Measurements from ENCODE around the gene EML4.
A peak's percentile ranks its signal among the peaks of the same experiment; 100 is the strongest.

Gene EML4

DNA sequence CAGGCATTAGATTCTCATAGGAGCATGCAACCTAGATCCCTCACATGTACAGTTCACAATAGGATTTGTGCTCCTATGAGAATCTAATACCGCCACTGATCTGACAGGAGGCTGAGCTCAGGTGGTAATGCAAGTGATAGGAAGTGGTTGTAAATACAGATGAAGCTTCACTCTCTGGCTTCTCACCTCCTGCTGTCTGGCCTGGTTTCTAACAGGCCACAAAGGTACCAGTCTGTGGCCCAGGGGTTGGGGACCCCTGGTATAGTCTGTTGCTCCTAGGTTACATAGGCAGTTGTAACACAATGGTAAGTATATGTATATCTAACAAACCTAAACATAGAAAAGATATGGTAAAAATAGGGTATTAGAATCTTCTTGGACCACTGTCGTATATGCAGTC is 81.8 kb downstream of the EML4 start:
- no peak overlapping the region for H3K4me3 ChIP-seq (ENCODE audit: low read depth in 1 of 2, low read length in 1 of 2)
- peaks cover 6 to 18% of the 10 kb centered on the region in 2 experiments for H3K4me1 ChIP-seq (ENCODE audit: control insufficient read depth in 1 of 2, insufficient read depth in 1 of 2, low read depth in 1 of 2, low read length in 1 of 2)
- H3K27me3 ChIP-seq, result no peaks in the 10 kb centered on the region
- no peak overlapping the region for H3K27ac ChIP-seq
- TF ChIP-seq, protein P1, sequence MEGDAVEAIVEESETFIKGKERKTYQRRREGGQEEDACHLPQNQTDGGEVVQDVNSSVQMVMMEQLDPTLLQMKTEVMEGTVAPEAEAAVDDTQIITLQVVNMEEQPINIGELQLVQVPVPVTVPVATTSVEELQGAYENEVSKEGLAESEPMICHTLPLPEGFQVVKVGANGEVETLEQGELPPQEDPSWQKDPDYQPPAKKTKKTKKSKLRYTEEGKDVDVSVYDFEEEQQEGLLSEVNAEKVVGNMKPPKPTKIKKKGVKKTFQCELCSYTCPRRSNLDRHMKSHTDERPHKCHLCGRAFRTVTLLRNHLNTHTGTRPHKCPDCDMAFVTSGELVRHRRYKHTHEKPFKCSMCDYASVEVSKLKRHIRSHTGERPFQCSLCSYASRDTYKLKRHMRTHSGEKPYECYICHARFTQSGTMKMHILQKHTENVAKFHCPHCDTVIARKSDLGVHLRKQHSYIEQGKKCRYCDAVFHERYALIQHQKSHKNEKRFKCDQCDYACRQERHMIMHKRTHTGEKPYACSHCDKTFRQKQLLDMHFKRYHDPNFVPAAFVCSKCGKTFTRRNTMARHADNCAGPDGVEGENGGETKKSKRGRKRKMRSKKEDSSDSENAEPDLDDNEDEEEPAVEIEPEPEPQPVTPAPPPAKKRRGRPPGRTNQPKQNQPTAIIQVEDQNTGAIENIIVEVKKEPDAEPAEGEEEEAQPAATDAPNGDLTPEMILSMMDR (IDR thresholded peaks at IDR 0.05), result no peak
- no peaks in the 10 kb centered on the region for H3K9me3 ChIP-seq
- peaks cover 25% of the 10 kb centered on the region for H3K36me3 ChIP-seq

DNA sequence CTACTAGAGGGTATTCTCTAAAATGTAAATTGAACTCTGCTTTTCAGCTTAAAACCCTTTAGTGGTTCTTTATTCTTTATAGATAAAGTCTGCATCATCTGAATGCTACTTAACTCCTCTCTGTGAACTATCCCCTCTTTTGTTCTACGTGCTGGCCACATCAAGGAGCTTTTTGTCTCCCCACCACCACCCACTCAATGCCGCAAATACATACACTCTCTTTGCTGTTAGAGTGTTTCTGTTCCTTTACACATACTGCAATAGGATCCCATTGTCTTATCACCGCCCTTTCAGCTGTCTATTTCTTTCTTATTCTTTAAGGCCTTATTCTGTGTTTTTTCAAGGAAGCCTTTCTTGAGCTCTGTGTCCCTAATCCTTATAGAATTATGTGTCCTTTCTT is 83.3 kb downstream of the EML4 start:
- H3K9me3 ChIP-seq, result no peaks in the 10 kb centered on the region
- peaks cover 6 to 18% of the 10 kb centered on the region in 2 experiments for H3K4me1 ChIP-seq (ENCODE audit: control insufficient read depth in 1 of 2, insufficient read depth in 1 of 2, low read depth in 1 of 2, low read length in 1 of 2)
- H3K36me3 ChIP-seq, result peaks cover 21% of the 10 kb centered on the region
- TF ChIP-seq, protein P1 (IDR thresholded peaks at IDR 0.05), result no peak
- no peak overlapping the region for H3K4me3 ChIP-seq (ENCODE audit: low read depth in 1 of 2, low read length in 1 of 2)
- no peaks in the 10 kb centered on the region for H3K27me3 ChIP-seq
- H3K27ac ChIP-seq, result no peak overlapping the region

DNA sequence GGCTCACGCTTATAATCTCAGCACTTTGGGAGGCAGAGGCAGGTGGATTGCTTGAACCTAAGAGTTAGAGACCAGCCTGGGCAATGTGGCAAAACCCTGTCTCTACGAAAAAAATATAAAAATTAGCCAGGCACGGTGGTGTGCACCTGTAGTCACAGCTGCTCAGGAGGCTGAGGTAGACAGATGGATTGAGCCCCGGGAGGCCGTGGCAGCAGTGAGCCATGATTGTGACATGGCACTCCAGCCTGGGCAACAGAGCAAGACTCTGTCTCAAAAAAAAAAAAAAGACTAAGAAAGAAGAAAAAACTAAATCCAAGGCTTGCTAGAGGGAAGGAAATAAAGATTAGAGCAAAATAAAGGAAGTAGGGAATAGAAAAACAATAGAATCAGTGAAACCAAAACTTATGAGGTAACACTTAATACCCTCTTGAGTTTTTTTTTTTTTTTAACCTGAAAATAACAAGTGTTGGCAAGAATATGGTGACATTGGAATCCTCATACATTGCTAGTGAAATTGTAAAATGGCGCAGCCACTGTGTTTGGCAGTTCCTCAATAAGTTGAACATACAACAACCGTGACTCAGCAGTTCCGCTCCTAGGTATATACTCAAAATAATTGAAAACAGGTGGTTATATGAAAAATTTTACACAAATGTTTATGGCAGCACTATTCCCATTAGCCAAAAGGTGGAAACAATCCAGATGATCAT is 85.2 kb downstream of the EML4 start:
- Histone ChIP-seq H3K27ac (peak overlapping the region; percentile 50), H3K9me3 (no peaks in the 10 kb centered on the region), H3K36me3 (peaks cover 29% of the 10 kb centered on the region), H3K27me3 (no peaks in the 10 kb centered on the region), H3K4me3 (ENCODE audit: low read depth in 1 of 2, low read length in 1 of 2) (no peak overlapping the region), H3K4me1 (ENCODE audit: control insufficient read depth in 1 of 2, insufficient read depth in 1 of 2, low read depth in 1 of 2, low read length in 1 of 2) (peaks cover 6 to 16% of the 10 kb centered on the region in 2 experiments)
- TF ChIP-seq, protein P1 (IDR thresholded peaks at IDR 0.05), result no peak

DNA sequence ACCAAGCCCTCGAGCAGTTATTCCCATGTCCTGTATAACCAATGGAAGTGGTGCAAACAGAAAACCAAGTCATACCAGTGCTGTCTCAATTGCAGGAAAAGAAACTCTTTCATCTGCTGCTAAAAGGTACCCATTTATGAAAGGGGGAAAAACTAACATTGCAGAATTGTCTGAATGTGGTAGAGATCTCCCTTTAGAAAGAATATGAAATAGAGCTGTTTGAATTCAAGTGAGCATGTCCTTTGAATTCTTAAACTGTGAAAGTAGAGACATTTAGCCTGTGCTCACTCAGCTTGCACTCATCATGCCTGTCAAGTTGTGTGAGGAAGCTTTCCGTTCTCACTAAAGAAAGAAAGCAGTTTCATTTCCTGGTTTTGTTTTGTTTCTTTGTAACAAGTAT is 87.4 kb downstream of the EML4 start:
- peaks cover 28% of the 10 kb centered on the region for H3K36me3 ChIP-seq
- H3K4me3 ChIP-seq (ENCODE audit: low read depth in 1 of 2, low read length in 1 of 2), result no peak overlapping the region
- peaks cover 6 to 11% of the 10 kb centered on the region in 2 experiments for H3K4me1 ChIP-seq (ENCODE audit: control insufficient read depth in 1 of 2, insufficient read depth in 1 of 2, low read depth in 1 of 2, low read length in 1 of 2)
- no peaks in the 10 kb centered on the region for H3K9me3 ChIP-seq
- no peaks in the 10 kb centered on the region for H3K27me3 ChIP-seq
- peak overlapping the region; percentile 1 for H3K27ac ChIP-seq
- TF ChIP-seq, protein P1 (IDR thresholded peaks at IDR 0.05), result no peak

DNA sequence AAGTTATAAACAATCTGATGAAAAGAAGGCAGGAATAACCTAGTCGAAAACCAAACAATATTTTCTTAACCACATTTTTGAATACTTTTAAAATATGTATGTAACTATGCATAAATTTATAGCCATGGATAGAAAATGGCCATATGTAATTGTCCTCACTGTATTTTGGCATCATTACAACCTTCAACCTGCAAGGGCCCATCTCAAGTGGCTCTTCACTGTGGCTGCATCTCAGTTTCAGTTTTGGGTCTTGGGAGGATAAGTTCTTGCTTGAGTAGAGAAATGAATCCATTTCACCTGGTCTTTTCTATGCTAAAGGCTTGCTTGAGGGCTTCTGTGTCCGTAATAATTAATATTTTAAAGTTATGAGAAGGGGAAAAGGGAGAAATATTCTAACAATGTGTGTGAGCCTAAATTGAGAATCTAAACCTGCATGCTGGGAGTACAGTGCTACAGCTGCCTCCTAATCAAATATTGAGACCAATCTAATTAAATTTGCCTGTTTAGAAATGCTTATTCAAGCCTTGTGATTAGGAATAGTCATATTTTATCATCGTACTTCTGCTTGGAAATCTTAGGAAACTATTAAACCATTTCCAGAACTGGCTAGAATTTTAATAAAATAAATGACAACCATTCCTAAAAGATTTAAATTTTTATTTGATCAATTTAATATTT is 92.5 kb downstream of the EML4 start:
- Histone ChIP-seq H3K9me3 (no peaks in the 10 kb centered on the region), H3K27me3 (no peaks in the 10 kb centered on the region), H3K36me3 (peaks cover 60% of the 10 kb centered on the region), H3K27ac (no peak overlapping the region), H3K4me3 (ENCODE audit: low read depth in 1 of 2, low read length in 1 of 2) (no peak overlapping the region), H3K4me1 (ENCODE audit: control insufficient read depth in 1 of 2, insufficient read depth in 1 of 2, low read depth in 1 of 2, low read length in 1 of 2) (no peaks in the 10 kb centered on the region)
- TF ChIP-seq, protein P1 (IDR thresholded peaks at IDR 0.05), result no peak

Data from neutrophil (primary cell).